B cell (primary cell): ENCODE results near the gene TOP3B.

Experiments
- CTCF ChIP-seq: fragments of 200-600 bp; IDR thresholded peaks from one replicate; pipeline ENCODE4 v1.8.0; 2022; ENCODE audit warnings: antibody characterized with exemption, mild to moderate bottlenecking
- EZH2 ChIP-seq: IDR thresholded peaks from 2 replicates; pipeline ENCODE4 v1.6.1; 2012; ENCODE audit warnings: borderline replicate concordance, low read depth, mild to moderate bottlenecking, moderate library complexity, low read length; ENCODE audit not compliant: insufficient read depth, poor library complexity, severe bottlenecking

- TF ChIP-seq EZH2 = no peak
- TF ChIP-seq CTCF = no peak
Observed at GRCh38 chr22:22013559-22014284, 31.1 kb upstream of the TOP3B start.
